HK-2 (cell line): ENCODE data around the gene SLC22A17.
A peak's percentile ranks its signal among the peaks of the same experiment; 100 is the strongest.

Experiments used
- DNase-seq: peaks from one replicate; pipeline ENCODE4 v3.0.0-alpha.2; 2018; ENCODE audit not compliant: unreplicated experiment

SLC22A17 gene

GRCh38 chr14:23307687-23308644 is 44.7 kb downstream of the SLC22A17 start:
- DNase-seq: no peak

DNA sequence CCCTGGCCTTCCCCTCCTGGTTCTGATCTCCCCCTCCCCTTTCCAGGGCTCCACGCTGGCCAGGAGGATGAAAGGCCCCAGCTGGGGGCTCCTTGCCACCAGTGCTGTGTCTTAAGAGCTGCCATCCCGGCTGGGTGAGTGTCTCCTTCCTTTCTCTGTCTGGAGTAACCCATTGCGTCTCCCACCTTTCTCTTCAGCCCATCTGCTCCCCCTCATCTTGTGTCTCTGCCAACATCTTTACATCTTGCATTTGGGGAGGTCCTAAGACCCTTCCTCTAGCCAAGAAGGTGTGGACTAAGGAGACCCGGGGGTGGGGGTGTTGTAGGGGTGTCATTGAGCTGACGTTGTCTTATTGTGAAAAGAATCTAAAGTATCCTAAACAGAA is 45.5 kb downstream of the SLC22A17 start:
- DNase-seq: no peak

GRCh38 chr14:23306412-23307145 is 46.1 kb downstream of the SLC22A17 start, which contains the start of gene BCL2L2:
Gene BCL2L2, plus strand, starts transcription at chr14:23306833. Its CDS starts 935 bp downstream, at chr14:23307768.
- DNase-seq: peak; percentile 93

DNA sequence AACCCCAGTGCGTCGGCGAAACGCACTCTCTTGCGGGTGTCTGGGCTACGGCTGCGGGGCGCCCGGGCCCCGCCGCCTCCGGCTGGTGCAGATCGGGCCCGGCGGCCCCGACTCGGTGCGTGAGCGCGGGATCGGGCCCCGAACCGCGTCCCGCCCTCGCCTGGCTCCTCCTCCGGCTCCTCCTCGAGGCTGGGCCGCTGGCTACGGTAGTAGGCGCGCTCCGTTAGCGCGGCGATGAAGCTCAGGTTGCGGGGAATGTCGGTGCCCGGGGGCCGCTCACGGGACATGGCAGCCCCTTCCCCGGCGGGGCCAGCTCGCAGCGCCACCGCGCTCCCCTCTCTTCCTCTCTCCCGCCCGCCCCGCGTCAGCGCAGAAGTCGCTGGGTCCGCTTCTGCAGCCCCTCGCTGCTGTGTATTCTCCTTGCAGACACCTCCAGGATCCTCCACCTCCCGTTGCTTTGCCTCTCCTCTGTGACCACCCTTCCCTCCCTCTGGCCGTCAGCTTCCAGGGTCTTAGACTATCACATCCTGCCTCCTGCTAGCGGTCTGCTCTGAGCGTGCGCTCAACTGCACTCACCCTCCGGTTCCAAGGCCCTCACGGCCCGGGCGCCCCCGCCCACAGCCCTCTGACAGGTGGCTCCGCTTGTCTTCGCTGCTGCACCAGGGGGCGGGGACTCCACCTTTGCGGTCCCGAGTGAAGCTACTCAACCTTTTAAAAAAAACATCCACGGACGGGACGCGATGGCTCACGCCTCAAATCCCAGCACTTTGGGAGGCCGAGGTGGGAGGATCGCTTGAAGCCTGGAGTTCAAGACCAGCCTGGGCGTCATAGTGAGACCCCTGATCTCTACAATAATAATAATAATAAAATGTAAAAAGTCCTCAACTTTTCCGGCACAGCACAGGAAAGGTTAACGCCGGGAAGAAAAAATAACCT is 50.1 kb downstream of the SLC22A17 start, which contains the start of gene PPP1R3E:
Gene PPP1R3E (minus strand): TSS at position 570 of the 936 bp plus-strand sequence. CDS start 283 bp downstream, at position 287.
- DNase-seq: peak; percentile 76

DNA sequence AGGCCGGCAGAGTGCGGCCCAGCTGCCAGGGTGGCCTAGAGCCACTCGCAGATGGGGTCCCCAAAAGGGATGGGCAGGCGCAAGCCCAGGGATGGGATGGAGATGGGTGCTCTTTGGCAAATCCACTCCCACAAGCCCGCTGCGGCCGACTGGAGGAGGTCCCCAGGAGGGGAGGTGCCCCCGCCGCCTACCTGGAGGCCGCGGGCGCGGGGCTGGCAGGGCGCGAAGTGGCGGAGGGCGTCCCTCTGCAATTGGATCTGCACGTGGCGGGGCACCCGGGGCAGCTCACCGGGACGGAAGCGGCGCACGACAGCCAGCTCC is 50.8 kb downstream of the SLC22A17 start:
- DNase-seq: no peak

DNA sequence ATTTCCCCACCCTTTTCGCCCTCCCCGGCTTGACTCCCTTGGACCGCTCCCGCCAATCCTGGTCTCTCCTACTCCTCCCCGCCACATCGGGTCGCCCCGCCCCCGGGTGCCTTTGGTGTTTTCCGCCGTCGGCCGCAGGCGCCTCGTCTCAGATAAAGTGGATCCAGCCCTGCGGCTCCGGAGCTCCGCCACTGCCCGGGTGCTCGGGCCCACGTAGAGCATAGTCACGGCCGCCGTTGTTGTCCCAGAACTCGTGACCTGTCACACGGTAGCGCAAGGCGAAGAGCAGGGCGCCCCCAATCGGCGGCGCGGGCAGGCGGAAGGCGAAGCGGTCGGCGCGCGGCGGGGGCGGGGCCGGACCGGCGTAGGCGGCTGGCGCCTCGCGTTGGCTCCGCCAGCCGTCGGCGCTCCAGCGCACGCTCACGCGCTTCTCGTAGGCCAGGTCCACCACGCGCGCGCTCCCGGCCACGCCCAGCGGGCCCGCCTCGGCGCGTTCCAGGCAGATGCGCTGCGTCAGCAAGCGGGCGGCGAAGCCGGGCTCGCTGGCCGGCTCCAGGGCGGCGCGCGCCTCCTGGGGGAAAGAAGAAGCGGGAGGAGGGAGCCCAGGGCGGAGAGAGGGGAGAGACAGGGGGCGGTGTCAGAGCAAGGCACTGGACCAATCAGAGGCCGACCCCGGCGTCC is 51.3 kb downstream of the SLC22A17 start:
- peak; percentile 98 for DNase-seq

DNA sequence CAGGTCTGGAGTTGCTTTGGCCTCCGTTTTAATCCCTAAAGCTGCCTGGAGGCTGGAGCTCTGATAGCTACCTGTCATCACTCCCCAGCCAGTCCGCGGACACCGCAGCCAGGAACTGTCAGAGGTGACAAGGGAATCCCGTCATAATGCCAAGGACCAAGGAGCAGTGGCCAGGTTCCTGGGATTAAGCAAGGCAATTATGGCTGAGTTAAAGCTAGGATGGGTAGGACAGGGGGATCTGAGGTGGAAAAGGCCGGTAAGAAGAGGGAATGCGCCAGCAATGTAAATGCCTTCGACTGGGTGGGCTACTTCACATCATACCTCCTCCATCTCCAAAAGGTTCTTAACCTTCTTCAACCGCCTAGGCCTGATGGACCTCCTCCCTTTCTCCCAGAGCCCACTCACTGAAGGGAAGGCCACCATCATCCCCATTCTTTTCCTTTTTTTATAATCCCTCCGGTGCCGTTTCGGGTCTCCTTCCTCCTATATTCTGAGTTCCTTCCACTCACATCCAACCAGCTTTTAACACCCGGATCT is 51.9 kb downstream of the SLC22A17 start:
- peak; percentile 47 for DNase-seq

DNA sequence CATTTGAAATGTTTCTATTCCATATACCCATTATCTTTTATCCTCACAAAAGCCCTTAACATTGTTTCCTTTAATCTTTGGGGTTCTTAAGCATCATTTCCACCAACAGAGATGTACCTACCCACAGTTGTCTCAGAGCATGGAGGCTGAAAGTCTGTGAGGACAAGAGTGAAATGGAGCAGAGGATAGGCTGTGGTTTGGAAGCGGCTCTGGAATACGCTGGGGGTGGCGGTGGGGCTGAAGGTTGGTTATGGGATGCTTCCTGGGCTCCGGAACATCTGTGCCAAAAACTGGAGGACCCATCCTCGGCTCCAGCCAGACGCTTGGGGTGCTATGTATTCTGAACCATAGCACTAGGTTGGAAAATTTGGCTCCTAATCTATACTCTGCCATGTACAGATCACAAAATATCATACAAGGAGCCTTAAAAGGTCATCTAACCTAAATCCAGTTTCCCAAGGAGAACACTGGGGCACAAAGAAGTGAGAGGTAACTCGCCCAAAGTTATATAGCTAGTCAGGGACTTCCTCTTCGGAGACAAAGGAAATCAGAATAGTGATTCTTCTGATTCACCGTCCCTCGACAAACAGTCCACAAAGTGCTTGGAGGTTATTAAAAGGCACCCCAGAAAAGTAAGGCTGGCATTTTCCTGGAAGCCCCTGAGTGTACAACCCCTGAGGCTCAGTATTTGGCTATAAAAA is 52.6 kb downstream of the SLC22A17 start:
- no peak for DNase-seq

GRCh38 chr14:23299211-23299957 is 53.3 kb downstream of the SLC22A17 start:
- DNase-seq: no peak

- no peak for DNase-seq
Measured at GRCh38 chr14:23297611-23298277, 54.9 kb downstream of the SLC22A17 start.

DNA sequence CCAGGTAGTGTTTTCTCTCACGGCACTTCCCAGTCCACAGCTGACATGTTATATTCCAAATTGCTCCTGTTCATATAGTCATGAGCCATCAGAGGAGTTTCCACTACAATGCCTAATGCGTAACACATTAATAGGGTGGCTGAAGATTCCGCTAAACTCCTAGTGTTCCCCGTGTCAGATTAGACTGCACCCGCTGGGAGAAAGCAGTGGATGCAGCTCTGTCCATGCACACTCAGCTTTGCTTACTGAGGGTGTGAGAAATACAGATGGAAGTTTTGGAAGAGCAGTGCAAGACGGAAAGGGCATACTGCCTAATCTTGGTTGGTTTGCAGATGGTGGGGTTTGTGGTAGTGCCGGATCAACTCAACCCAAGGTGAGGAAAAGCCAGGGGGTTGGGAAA is 55.6 kb downstream of the SLC22A17 start:
- no peak for DNase-seq
